NCI-H2171 (cell line): Measurements from ENCODE around the gene RRM2.

Experiments
- DNase-seq: peaks from one replicate; lab custom pipeline; 2025; lab: John Stamatoyannopoulos, UW

Gene RRM2

GRCh38 chr2:10158681-10159080 is 36.1 kb downstream of the RRM2 start:
- DNase-seq: no peak

GRCh38 chr2:10159086-10159485 is 36.5 kb downstream of the RRM2 start:
- no peak for DNase-seq

GRCh38 chr2:10159581-10160131 is 37.1 kb downstream of the RRM2 start:
- DNase-seq: no peak

GRCh38 chr2:10160203-10160955 is 37.8 kb downstream of the RRM2 start:
- no peak for DNase-seq

GRCh38 chr2:10161206-10161931 is 38.8 kb downstream of the RRM2 start:
- no peak for DNase-seq

GRCh38 chr2:10161961-10162441 is 39.5 kb downstream of the RRM2 start:
- DNase-seq: peak; percentile 77

- no peak for DNase-seq
Measured at GRCh38 chr2:10162586-10163497, 40.3 kb downstream of the RRM2 start.

GRCh38 chr2:10163498-10164486 is 41.3 kb downstream of the RRM2 start:
- DNase-seq: no peak

GRCh38 chr2:10164601-10165000 is 42.1 kb downstream of the RRM2 start:
- DNase-seq: no peak

- no peak for DNase-seq
Measured at GRCh38 chr2:10165282-10165681, 42.7 kb downstream of the RRM2 start.

- no peak for DNase-seq
Measured at GRCh38 chr2:10165861-10166675, 43.5 kb downstream of the RRM2 start.

- DNase-seq: peak; percentile 52
Measured at GRCh38 chr2:10166676-10167292, 44.2 kb downstream of the RRM2 start.

GRCh38 chr2:10167316-10167715 is 44.8 kb downstream of the RRM2 start:
- DNase-seq: no peak

GRCh38 chr2:10168221-10168620 is 45.7 kb downstream of the RRM2 start:
- no peak for DNase-seq

- no peak for DNase-seq
Measured at GRCh38 chr2:10169053-10169578, 46.6 kb downstream of the RRM2 start.

GRCh38 chr2:10169581-10169980 is 47.0 kb downstream of the RRM2 start:
- DNase-seq: no peak

GRCh38 chr2:10170256-10170655 is 47.7 kb downstream of the RRM2 start:
- DNase-seq: no peak

GRCh38 chr2:10171006-10171800 is 48.7 kb downstream of the RRM2 start:
- DNase-seq: no peak
